Esophagus muscularis mucosa (tissue), 4 donors: ENCODE measurements around the gene MDGA2. TPM values are rescaled to one million over a fixed set of nuclear protein-coding genes. Genes with fewer than 3 reads are reported as not detected.

ENCODE experiments used
- DNase-seq: peaks from one replicate; pipeline ENCODE4 v3.0.0-alpha.2; 2017; ENCODE audit errors: extremely low spot score
- H3K27ac ChIP-seq, 4 donors: fragments of 200-600 bp; sonication (generic); replicated peaks in 1 of 4; 1 replicate in 3 of 4; 2 replicates in 1 of 4; pipeline ENCODE4 v1.5.1; 2016 to 2019; ENCODE audit warnings: mild to moderate bottlenecking in 1 of 4
- H3K27me3 ChIP-seq, 4 donors: fragments of 200-600 bp; sonication (generic); one replicate each; pipeline versions ENCODE4 v1.5.1 to v1.6.0; 2016 to 2019
- H3K36me3 ChIP-seq, 4 donors: fragments of 200-600 bp; sonication (generic); one replicate each; pipeline ENCODE4 v1.5.1; 2016 to 2019
- H3K4me1 ChIP-seq, 4 donors: fragments of 200-600 bp; sonication (generic); one replicate each; pipeline ENCODE4 v1.5.1; 2016 to 2019
- H3K4me3 ChIP-seq, 4 donors: fragments of 200-600 bp; sonication (generic); 1 replicate in 2 of 4; 2 replicates in 2 of 4; pipeline ENCODE4 v1.5.1; 2016 to 2019; ENCODE audit warnings: mild to moderate bottlenecking in 4 of 4, moderate library complexity in 1 of 4
- H3K9me3 ChIP-seq, 4 donors: fragments of 200-600 bp; sonication (generic); 1 replicate in 3 of 4; 2 replicates in 1 of 4; pipeline ENCODE4 v1.5.1; 2016 to 2019
- CTCF ChIP-seq, 3 experiments: fragments of 200-600 bp in 2 of 3; fragments of 450-650 bp in 1 of 3; sonication (generic) in 2 of 3; IDR thresholded peaks; one replicate each; pipeline ENCODE4 v1.5.1; 2017 to 2019; ENCODE audit warnings: antibody characterized with exemption in 3 of 3, mild to moderate bottlenecking in 2 of 3, moderate library complexity in 1 of 3
- EP300 ChIP-seq: sonication (generic); formaldehyde crosslinking; IDR thresholded peaks from one replicate; pipeline ENCODE4 v1.6.1; 2017; ENCODE audit warnings: antibody characterized with exemption
- POLR2A ChIP-seq: fragments of 450-650 bp; IDR thresholded peaks from one replicate; pipeline ENCODE4 v1.6.1; 2017; ENCODE audit warnings: antibody characterized with exemption, moderate library complexity, mild to moderate bottlenecking, low read depth
- POLR2AphosphoS5 ChIP-seq, 2 donors: sonication (generic); formaldehyde crosslinking; IDR thresholded peaks; one replicate each; pipeline ENCODE4 v1.6.1; 2017; ENCODE audit warnings: antibody characterized with exemption in 2 of 2
- WGBS: methylation state at CpG from one replicate; pipeline ENCODE4 v1.1.5; 2018; 5-methylcytosine and 5-hydroxymethylcytosine counted together
- intact Hi-C: fragments of 100-400 bp; cut with DNase I; formaldehyde crosslinking; loops from one replicate; pipeline ENCODE4 v1.15.1; 2023
- total RNA-seq, 4 donors: library from RNA; depleted of rRNA; stranded (reverse); fragments of >200 nt; gene quantifications; one replicate each; pipeline versions ENCODE4 v1.1.0 to v1.2.1, GENCODE V29; 2016

MDGA2 gene
- total RNA-seq, 4 donors from 2014 or later = under 0.01 TPM; not detected in 3

- TF ChIP-seq CTCF (IDR thresholded peaks at IDR 0.05) (no peak), POLR2AphosphoS5 (IDR thresholded peaks at IDR 0.05) (no peak), EP300 (no peak), POLR2A (no peak)
- H3K9me3 ChIP-seq = no peaks in the 10 kb centered on the region
- H3K36me3 ChIP-seq = no peaks in the 10 kb centered on the region
- peaks cover 0 to 14% (median 0%) of the 10 kb centered on the region in 4 donors for H3K27me3 ChIP-seq
- no peak for DNase-seq
- H3K4me1 ChIP-seq = no peaks in the 10 kb centered on the region
- intact Hi-C loops = no loop called here
- no peak overlapping the region for H3K27ac ChIP-seq
- WGBS = 66% methylated on average over 2 of the region's 2 CpGs
- no peak overlapping the region for H3K4me3 ChIP-seq
Observed at GRCh38 chr14:47662466-47662865, 12.9 kb downstream of the MDGA2 start.

GRCh38 chr14:47660158-47660557 is 15.2 kb downstream of the MDGA2 start:
- no peaks in the 10 kb centered on the region for H3K4me1 ChIP-seq
- no peak for TF ChIP-seq POLR2A
- TF ChIP-seq CTCF (IDR thresholded peaks at IDR 0.05) = no peak
- no peak for TF ChIP-seq EP300
- no peak for TF ChIP-seq POLR2AphosphoS5 (IDR thresholded peaks at IDR 0.05)
- no peak overlapping the region for H3K4me3 ChIP-seq
- H3K9me3 ChIP-seq = no peaks in the 10 kb centered on the region
- peaks cover 0 to 2% (median 0%) of the 10 kb centered on the region in 4 donors for H3K27me3 ChIP-seq
- H3K27ac ChIP-seq = no peak overlapping the region
- no peaks in the 10 kb centered on the region for H3K36me3 ChIP-seq
- WGBS = 82% methylated on average over 2 of the region's 2 CpGs
- intact Hi-C loops = no loop called here
- no peak for DNase-seq

- intact Hi-C loops = no loop called here
- no peak for DNase-seq
- no peaks in the 10 kb centered on the region for H3K9me3 ChIP-seq
- no peaks in the 10 kb centered on the region for H3K27me3 ChIP-seq
- H3K4me3 ChIP-seq = no peak overlapping the region
- H3K27ac ChIP-seq = no peak overlapping the region
- H3K4me1 ChIP-seq = no peaks in the 10 kb centered on the region
- TF ChIP-seq EP300 (no peak), POLR2AphosphoS5 (IDR thresholded peaks at IDR 0.05) (no peak), POLR2A (no peak), CTCF (IDR thresholded peaks at IDR 0.05) (no peak)
- no peaks in the 10 kb centered on the region for H3K36me3 ChIP-seq
- 55% methylated on average over 1 of the region's 1 CpG for WGBS
Observed at GRCh38 chr14:47658041-47658440, 17.4 kb downstream of the MDGA2 start.

GRCh38 chr14:47657143-47657542 is 18.3 kb downstream of the MDGA2 start:
- DNase-seq = no peak
- Histone ChIP-seq H3K36me3 (no peaks in the 10 kb centered on the region), H3K27me3 (no peaks in the 10 kb centered on the region), H3K4me3 (no peak overlapping the region), H3K4me1 (no peaks in the 10 kb centered on the region), H3K27ac (no peak overlapping the region), H3K9me3 (no peaks in the 10 kb centered on the region)
- TF ChIP-seq POLR2A = no peak
- no peak for TF ChIP-seq POLR2AphosphoS5 (IDR thresholded peaks at IDR 0.05)
- TF ChIP-seq CTCF (IDR thresholded peaks at IDR 0.05) = no peak
- TF ChIP-seq EP300 = no peak
- intact Hi-C loops = no loop called here
- 87% methylated on average over 3 of the region's 3 CpGs for WGBS

GRCh38 chr14:47651337-47651736 is 24.1 kb downstream of the MDGA2 start:
- no peaks in the 10 kb centered on the region for H3K36me3 ChIP-seq
- WGBS = 86% methylated on average over 5 of the region's 5 CpGs
- no peak for TF ChIP-seq CTCF (IDR thresholded peaks at IDR 0.05)
- no peak for TF ChIP-seq POLR2A
- H3K27ac ChIP-seq = no peak overlapping the region
- no peaks in the 10 kb centered on the region for H3K4me1 ChIP-seq
- H3K4me3 ChIP-seq = no peak overlapping the region
- H3K27me3 ChIP-seq = no peaks in the 10 kb centered on the region
- intact Hi-C loops = no loop called here
- no peak for DNase-seq
- H3K9me3 ChIP-seq = no peaks in the 10 kb centered on the region
